Activated CD8-positive, alpha-beta T cell treated with anti-CD3 and anti-CD28 coated beads, Interleukin-2, amount 10 ng/mL, durations not matched to agents 7 days and 5 days (primary cell): Measurements from ENCODE around the gene MYMK. TPM values are rescaled to one million over a fixed set of nuclear protein-coding genes. Genes with fewer than 3 reads are reported as not detected.

Experiments
- ATAC-seq: fragments of 150-1000 bp; cut with Tn5 transposase; one replicate; pipeline ENCODE4 v1.10.0; 2021; ENCODE audit warnings: moderate library complexity
- CTCF ChIA-PET: fragments of 350-600 bp; sonication (Branson Sonifier 250); formaldehyde crosslinking; loops from one replicate; lab custom pipeline; 2021; ENCODE audit warnings: antibody characterized with exemption; lab: Charles Lee
- POLR2A ChIA-PET: fragments of 350-600 bp; sonication (Branson Sonifier 250); formaldehyde crosslinking; loops from one replicate; lab custom pipeline; 2021; ENCODE audit warnings: antibody characterized with exemption; lab: Charles Lee
- DNase-seq: peaks from one replicate; pipeline ENCODE4 v3.0.0-alpha.2; 2020
- H3K27ac Mint-ChIP-seq: one replicate; pipeline ENCODE4 v1.8.0; 2021; ENCODE audit warnings: mild to moderate bottlenecking, mixed read lengths
- H3K27me3 Mint-ChIP-seq: one replicate; pipeline ENCODE4 v1.8.0; 2021; ENCODE audit warnings: low read depth, mixed read lengths
- H3K36me3 Mint-ChIP-seq: one replicate; pipeline ENCODE4 v1.8.0; 2021; ENCODE audit warnings: low read depth, mixed read lengths
- H3K4me1 Mint-ChIP-seq: one replicate; pipeline ENCODE4 v1.8.0; 2021; ENCODE audit warnings: low read depth, mixed read lengths
- H3K4me3 Mint-ChIP-seq: one replicate; pipeline ENCODE4 v1.8.0; 2021; ENCODE audit warnings: mild to moderate bottlenecking, mixed read lengths
- H3K9me3 Mint-ChIP-seq: one replicate; pipeline ENCODE4 v1.8.0; 2022; ENCODE audit warnings: mixed read lengths; ENCODE audit not compliant: insufficient read depth
- total RNA-seq, 2 experiments: library from RNA; stranded (reverse); gene quantifications; one replicate each; pipeline ENCODE4 v1.2.3, GENCODE V29; 2021

MYMK gene
- total RNA-seq, 2 experiments from 2014 or later = not detected

DNA sequence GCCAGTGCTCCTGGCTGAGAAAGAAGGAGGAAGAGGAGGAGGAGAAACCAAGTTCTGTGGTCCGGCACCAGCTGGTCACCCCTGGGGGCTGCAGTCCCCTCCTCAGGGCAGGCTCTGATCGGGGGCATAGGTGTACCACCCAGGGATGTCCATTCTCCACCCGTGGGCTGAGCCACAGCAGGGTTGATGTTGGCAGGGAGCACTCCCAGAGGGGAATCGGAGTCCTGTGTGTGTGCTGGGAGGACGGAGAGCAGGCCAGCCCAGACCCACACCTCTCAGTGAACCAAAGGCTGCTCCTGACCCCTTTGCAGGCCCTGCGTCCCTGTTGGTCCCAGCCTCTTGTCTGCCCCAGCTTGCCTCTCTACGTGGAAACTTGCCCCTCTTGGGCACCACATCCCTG is 5.1 kb upstream of the MYMK start:
- peaks cover 6% of the 10 kb centered on the region for H3K4me1 Mint-ChIP-seq
- peaks cover 14% of the 10 kb centered on the region for H3K27me3 Mint-ChIP-seq
- no peaks in the 10 kb centered on the region for H3K9me3 Mint-ChIP-seq
- ChIA-PET POLR2A (no interaction called here), CTCF (interaction anchor here (1.5 kb wide), 1 partner anchor 21 kb away, joined by 3 read pairs; no protein-coding TSS in a partner anchor)
- DNase-seq = no peak
- no peak for ATAC-seq
- H3K27ac Mint-ChIP-seq = no peak overlapping the region
- H3K36me3 Mint-ChIP-seq = no peaks in the 10 kb centered on the region
- no peak overlapping the region for H3K4me3 Mint-ChIP-seq

GRCh38 chr9:133529457-133529856 is 4.7 kb upstream of the MYMK start:
- Mint-ChIP-seq H3K27ac (no peak overlapping the region), H3K27me3 (peaks cover 12% of the 10 kb centered on the region), H3K9me3 (no peaks in the 10 kb centered on the region), H3K4me1 (peaks cover 6% of the 10 kb centered on the region), H3K4me3 (no peak overlapping the region), H3K36me3 (no peaks in the 10 kb centered on the region)
- ATAC-seq (no peak), DNase-seq (no peak)
- ChIA-PET CTCF (interaction anchor here (1.5 kb wide), 1 partner anchor 20 kb away, joined by 3 read pairs; no protein-coding TSS in a partner anchor), POLR2A (no interaction called here)

- H3K27ac Mint-ChIP-seq = no peak overlapping the region
- CTCF ChIA-PET = no interaction called here
These were observed 4.1 kb upstream of the MYMK start for GRCh38 chr9:133528876-133529241.

DNA sequence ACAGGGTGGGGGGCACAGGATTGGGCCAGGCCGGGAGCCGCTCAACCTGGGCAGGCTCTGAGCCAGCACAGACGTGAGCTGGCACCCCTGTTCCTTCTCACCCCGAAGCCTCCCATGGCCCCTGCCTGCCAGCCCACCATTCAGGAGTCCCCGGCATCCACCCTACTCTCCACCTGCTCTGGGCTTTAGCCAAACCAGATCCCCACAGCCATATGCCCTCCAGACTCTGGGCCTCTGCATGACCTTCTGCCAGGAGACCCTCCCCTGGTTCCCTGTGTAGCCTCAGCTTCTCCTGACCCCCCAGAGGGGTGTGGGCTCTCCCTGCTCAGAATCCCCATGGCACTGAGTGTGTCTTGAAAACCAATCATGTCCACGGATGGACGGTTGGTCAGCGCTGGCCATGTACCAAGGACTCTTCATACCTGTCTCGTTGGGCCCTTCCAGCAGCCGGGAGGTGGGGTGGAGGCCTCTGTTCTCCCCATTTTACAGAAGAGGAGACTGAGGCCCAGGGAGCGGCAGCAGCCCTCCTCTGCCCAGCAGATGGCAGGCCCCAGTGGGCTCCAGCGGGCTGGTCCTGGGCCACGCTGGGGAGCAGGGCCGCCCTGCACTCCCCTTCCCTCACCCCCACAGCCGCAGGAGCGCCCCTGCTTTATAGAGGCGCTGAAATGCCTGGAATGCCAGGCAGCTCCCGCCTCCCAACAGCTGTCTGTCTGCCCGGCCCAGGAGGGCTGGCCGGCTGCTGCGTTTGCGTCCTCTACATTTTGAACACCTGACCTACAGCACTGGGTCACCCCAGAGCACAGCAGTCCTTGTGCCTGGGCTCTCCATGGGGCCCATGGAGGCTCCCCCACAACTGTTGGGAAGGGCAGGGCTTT is 3.5 kb upstream of the MYMK start:
- ATAC-seq (no peak), DNase-seq (no peak)
- Mint-ChIP-seq H3K9me3 (no peaks in the 10 kb centered on the region), H3K27me3 (peaks cover 4% of the 10 kb centered on the region), H3K4me3 (no peak overlapping the region), H3K4me1 (peaks cover 2% of the 10 kb centered on the region), H3K36me3 (no peaks in the 10 kb centered on the region), H3K27ac (no peak overlapping the region)
- POLR2A ChIA-PET = no interaction called here
- CTCF ChIA-PET = no interaction called here

More at GRCh38 chr9:133528876-133529241, 4.1 kb upstream of the MYMK start:
- DNase-seq (no peak), ATAC-seq (no peak)
- Mint-ChIP-seq H3K4me1 (peaks cover 6% of the 10 kb centered on the region), H3K9me3 (no peaks in the 10 kb centered on the region), H3K27me3 (peaks cover 9% of the 10 kb centered on the region), H3K36me3 (no peaks in the 10 kb centered on the region), H3K4me3 (no peak overlapping the region)
- POLR2A ChIA-PET = no interaction called here

- ATAC-seq = no peak
- Mint-ChIP-seq H3K9me3 (no peaks in the 10 kb centered on the region), H3K4me1 (no peaks in the 10 kb centered on the region), H3K36me3 (no peaks in the 10 kb centered on the region), H3K27me3 (no peaks in the 10 kb centered on the region), H3K4me3 (no peak overlapping the region), H3K27ac (no peak overlapping the region)
- ChIA-PET CTCF (no interaction called here), POLR2A (no interaction called here)
- DNase-seq = no peak
These were observed 2.7 kb upstream of the MYMK start for GRCh38 chr9:133527444-133527920.

- H3K36me3 Mint-ChIP-seq = no peaks in the 10 kb centered on the region
- H3K4me1 Mint-ChIP-seq = no peaks in the 10 kb centered on the region
- CTCF ChIA-PET = no interaction called here
- no peaks in the 10 kb centered on the region for H3K9me3 Mint-ChIP-seq
- DNase-seq (no peak), ATAC-seq (no peak)
- POLR2A ChIA-PET = no interaction called here
- no peaks in the 10 kb centered on the region for H3K27me3 Mint-ChIP-seq
- H3K4me3 Mint-ChIP-seq = no peak overlapping the region
- no peak overlapping the region for H3K27ac Mint-ChIP-seq
These were observed 2.1 kb upstream of the MYMK start for GRCh38 chr9:133526721-133527321.

DNA sequence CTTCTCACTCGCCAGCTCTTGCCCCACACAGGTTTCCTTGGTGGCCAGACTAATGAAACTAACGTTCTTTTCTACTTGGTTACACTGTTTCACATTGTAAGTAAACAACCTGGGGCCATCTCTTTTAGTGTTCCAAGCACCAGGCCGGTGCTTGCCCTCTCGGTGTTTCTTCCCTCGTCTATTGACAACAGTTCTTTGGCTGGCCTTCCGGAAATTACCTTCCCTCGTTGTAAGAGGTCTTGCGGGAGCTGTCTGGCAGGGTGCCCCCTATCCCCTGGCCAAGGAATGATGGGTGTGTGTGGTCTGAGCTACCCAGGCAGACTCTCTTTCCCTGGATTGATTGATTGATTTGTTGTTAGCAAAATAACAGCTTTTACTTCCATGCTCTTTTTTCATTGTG is 918 bp upstream of the MYMK start:
- H3K27me3 Mint-ChIP-seq = no peaks in the 10 kb centered on the region
- CTCF ChIA-PET = no interaction called here
- no peaks in the 10 kb centered on the region for H3K4me1 Mint-ChIP-seq
- ATAC-seq (no peak), DNase-seq (no peak)
- H3K27ac Mint-ChIP-seq = no peak overlapping the region
- no peaks in the 10 kb centered on the region for H3K36me3 Mint-ChIP-seq
- no peaks in the 10 kb centered on the region for H3K9me3 Mint-ChIP-seq
- H3K4me3 Mint-ChIP-seq = no peak overlapping the region
- POLR2A ChIA-PET = no interaction called here

DNA sequence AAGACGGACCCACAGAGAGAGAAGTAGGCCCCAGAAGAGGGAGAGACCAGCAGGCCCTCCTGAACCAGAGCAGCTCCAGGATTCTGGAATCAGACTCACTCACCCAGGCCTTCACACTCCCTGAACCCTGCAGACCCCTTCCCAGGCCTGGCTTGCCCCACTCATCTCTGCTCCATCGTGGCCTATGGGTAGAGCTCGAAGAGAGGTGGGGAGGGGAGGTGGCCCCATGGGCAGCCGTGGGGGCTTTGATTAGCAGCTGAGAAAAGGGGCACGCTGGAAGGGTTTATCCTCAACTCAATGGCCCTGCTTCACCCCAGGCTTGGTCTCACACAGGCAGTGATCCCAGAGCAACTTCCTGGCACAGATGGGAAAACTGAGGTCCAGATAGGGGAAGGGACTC is 613 bp downstream of the MYMK start:
- Mint-ChIP-seq H3K36me3 (no peaks in the 10 kb centered on the region), H3K27me3 (no peaks in the 10 kb centered on the region), H3K4me1 (no peaks in the 10 kb centered on the region), H3K4me3 (no peak overlapping the region), H3K9me3 (no peaks in the 10 kb centered on the region), H3K27ac (no peak overlapping the region)
- ATAC-seq (no peak), DNase-seq (no peak)
- CTCF ChIA-PET = no interaction called here
- POLR2A ChIA-PET = no interaction called here

GRCh38 chr9:133523106-133523505 is 1.7 kb downstream of the MYMK start:
- no peaks in the 10 kb centered on the region for H3K36me3 Mint-ChIP-seq
- CTCF ChIA-PET = no interaction called here
- H3K9me3 Mint-ChIP-seq = no peaks in the 10 kb centered on the region
- no peak overlapping the region for H3K27ac Mint-ChIP-seq
- DNase-seq (no peak), ATAC-seq (no peak)
- no peak overlapping the region for H3K4me3 Mint-ChIP-seq
- no peaks in the 10 kb centered on the region for H3K4me1 Mint-ChIP-seq
- H3K27me3 Mint-ChIP-seq = no peaks in the 10 kb centered on the region
- POLR2A ChIA-PET = no interaction called here

DNA sequence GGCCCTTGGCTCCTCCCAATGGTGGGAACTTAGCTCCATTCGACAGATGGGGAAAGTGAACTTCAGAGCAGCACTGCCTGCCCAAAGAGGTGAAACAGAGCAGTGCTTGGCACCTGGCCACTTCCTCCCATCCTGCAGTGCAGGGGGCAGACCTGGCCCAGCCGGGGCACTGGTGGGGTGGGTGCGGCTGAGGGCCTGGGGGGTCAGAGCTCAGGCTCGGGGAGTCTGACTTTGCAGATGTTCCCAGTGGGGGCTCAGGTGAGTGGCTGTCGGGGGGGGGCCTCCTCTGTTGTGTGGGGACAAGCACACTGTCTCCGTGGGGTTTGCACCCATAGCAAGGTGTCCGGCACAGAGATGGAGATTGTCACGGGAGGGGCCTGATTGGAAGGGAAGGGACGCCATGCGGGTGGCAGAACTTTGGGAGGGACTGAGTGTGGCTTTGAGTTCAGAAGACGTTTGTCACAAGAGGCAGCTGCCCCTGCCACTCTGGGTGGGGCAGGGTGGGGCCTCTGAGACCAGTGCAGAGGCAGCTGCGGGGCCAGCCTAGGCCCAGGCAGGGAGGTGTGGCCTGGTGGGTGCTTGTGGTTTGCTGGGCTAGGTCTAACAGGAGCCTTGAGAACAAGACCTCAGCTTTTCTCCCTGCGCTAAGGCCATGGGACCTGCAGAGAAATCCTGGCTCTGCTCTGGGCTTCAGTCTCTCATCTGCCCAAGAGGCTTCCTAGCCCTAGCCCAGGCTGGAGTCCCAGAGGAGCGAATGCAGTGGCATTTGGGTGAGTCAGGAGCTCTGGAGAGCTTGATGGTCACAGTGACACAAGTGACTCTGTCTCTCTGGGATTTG is 2.5 kb downstream of the MYMK start:
- H3K9me3 Mint-ChIP-seq = no peaks in the 10 kb centered on the region
- H3K27ac Mint-ChIP-seq = no peak overlapping the region
- ChIA-PET POLR2A (interaction anchor here (0.9 kb wide), 1 partner anchor 13 kb away, joined by 3 read pairs; no protein-coding TSS in a partner anchor), CTCF (interaction anchor here (0.6 kb wide), 1 partner anchor 240 kb away, joined by 3 read pairs; no protein-coding TSS in a partner anchor)
- no peaks in the 10 kb centered on the region for H3K27me3 Mint-ChIP-seq
- H3K4me3 Mint-ChIP-seq = no peak overlapping the region
- no peak for DNase-seq
- no peak for ATAC-seq
- no peaks in the 10 kb centered on the region for H3K36me3 Mint-ChIP-seq
- H3K4me1 Mint-ChIP-seq = no peaks in the 10 kb centered on the region

DNA sequence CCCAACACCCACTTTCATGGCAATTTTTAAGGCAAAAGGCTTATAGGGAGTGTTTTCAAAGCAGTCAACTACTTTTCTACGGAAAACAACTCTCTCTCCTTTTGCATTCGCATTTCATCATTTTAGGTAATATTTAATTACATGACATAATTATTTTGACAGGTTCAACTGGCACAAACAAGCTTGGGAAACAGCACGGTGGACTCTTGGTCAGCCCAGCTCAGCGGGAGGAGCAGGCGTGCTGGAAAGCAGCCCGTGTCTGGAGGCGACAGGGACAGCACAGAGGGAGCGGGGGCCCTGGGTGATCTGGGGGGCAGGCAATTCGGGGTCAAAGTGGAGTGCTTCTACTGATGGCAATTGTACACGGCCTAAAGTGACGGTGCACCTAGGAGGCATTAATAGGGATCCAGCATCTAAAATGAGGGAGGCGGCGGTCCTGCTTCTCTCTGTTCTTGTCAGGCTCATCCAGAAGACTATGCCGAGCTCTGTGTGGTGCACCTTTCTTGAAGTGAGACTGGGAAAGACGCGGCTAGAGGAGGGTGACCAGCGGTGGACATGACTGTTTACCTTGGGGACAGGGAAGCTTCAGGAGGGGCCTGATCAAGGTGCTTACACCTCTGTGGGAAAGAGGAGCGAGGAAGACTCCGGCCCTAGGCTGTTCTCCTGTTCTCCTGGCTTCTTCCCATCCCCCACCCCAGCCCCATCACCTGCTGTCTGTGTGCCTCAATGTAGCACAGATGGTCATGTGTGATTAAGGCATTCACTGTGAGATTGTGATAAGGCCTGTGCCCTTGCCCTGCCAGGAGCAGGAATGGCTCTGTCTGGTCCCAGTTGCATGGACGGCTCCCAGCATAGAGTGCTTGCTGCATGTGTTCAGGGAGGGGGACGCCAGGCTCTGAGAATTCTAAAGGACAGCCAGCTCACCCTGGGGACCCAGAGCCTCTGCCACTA is 3.4 kb downstream of the MYMK start:
- ATAC-seq (no peak), DNase-seq (no peak)
- Mint-ChIP-seq H3K27me3 (no peaks in the 10 kb centered on the region), H3K36me3 (no peaks in the 10 kb centered on the region), H3K4me3 (no peak overlapping the region), H3K9me3 (no peaks in the 10 kb centered on the region), H3K4me1 (no peaks in the 10 kb centered on the region), H3K27ac (no peak overlapping the region)
- ChIA-PET CTCF (interaction anchor here (0.6 kb wide), 1 partner anchor 239 kb away, joined by 3 read pairs; no protein-coding TSS in a partner anchor), POLR2A (interaction anchor here (1.3 kb wide), 1 partner anchor 12 kb away, joined by 4 read pairs; no protein-coding TSS in a partner anchor)
